HG03280 (cell line): ENCODE data around the gene CCDC184.
"Not testable (repeated sequence)": the region's sequence is repeated elsewhere in the genome, so short reads cannot be mapped to it uniquely, and the experiment has no call there.

ENCODE experiments used
- ATAC-seq: cut with Tn5 transposase; IDR thresholded peaks from one replicate; pipeline ENCODE4 v1.9.1; 2021; ENCODE audit warnings: mild to moderate bottlenecking, moderate library complexity; ENCODE audit not compliant: unreplicated experiment

The CCDC184 gene

DNA sequence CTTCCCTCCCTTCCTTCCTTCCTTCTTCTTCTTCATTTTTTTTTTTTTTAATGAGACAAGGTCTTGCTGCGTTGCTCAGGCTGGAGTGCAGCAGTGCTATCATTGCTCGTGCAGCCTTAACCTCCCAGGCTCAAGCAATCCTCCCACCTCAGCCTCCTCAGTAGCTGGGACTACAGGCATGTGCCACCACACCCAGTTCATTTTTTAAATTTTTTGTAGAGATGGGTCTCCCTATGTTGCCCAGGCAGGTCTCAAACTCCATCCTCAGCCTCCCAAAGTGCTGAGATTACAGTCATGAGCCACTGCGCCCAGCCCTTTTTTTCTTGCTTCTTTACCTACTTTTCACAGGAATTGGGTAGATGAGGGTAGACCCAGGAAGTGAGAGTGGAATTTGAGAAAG is 18.1 kb downstream of the CCDC184 start:
- ATAC-seq: no peak

- no peak for ATAC-seq
Observed at GRCh38 chr12:48202766-48203165, 19.3 kb downstream of the CCDC184 start.

DNA sequence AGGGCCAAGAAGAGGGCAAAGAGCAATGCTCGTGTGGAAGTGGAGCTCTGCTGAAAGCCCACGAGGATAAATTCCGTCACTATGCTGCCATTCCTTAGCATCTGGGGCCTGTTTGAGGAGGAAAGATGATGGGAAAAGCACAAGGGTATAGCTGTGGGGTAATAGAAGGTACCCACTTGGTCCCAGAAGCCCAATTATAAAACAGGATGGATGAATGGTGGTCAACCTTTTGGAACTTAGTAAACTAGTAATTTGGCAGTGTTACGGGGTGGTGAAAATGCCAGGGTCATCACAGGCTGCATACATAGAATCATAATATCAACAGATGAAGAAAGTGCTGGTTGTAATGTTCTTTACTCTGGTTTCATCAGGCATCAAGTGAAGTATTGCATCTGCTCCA is 19.7 kb downstream of the CCDC184 start, which contains the start of gene OR10AD1:
Gene OR10AD1 (minus strand): TSS at position 101 of the 400 bp plus-strand sequence. CDS start 0 bp downstream, at position 101.
- no peak for ATAC-seq

- not testable (repeated sequence) for ATAC-seq
Observed at GRCh38 chr12:48209495-48209894, 26.1 kb downstream of the CCDC184 start.

DNA sequence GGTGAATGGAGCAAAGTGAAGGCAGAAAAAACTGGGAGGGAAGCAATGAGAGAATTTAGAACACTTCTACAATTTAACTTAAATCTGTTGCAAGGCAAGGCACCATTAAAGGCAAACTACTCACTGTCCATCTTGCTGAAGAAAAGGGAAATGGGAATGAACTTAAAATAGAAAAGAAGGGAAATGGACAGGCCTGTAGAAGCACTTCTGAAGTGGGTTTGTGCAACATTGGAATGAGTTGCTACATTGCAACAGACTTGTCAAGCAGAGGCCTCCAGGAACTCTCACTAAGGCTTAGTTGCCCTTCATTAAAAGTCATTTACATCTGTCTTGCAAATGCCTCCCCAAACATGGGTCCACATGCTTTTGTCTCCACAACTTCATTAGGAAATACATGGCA is 33.3 kb downstream of the CCDC184 start:
- ATAC-seq: no peak

- ATAC-seq: no peak
Observed at GRCh38 chr12:48219631-48220030, 36.2 kb downstream of the CCDC184 start.

GRCh38 chr12:48220701-48221100 is 37.3 kb downstream of the CCDC184 start:
- ATAC-seq: no peak

DNA sequence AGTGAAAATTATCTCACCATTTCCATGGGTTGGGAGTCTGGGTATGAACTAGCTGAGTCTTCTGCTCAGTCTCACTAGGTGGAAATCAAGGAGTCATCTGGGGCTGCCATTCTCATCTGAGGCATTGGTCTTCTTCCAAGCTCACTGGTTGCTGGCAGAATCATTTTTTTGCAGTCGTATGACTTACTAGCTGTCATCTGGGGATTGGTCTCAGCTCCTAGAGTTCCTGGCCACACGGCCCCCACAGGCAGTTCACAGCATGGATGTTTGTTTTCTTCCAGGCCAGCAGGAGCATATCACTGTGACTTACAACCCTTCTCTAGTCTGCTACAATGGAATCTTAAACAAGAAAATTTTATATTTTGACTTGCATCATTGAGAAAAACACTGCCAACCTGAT is 38.2 kb downstream of the CCDC184 start:
- ATAC-seq: no peak

GRCh38 chr12:48224533-48224932 is 41.1 kb downstream of the CCDC184 start:
- ATAC-seq: not testable (repeated sequence)

GRCh38 chr12:48231169-48231958 is 47.9 kb downstream of the CCDC184 start:
- not testable (repeated sequence) for ATAC-seq
